Ureter (tissue), 1 donor: ENCODE measurements around the gene ANKRD55. TPM values are rescaled to one million over a fixed set of nuclear protein-coding genes. Genes with fewer than 3 reads are reported as not detected.
"Not testable (repeated sequence)": the region's sequence is repeated elsewhere in the genome, so short reads cannot be mapped to it uniquely, and the experiment has no call there.

Experiments
- DNase-seq: peaks from one replicate; pipeline ENCODE4 v3.0.0-alpha.2; 2020; ENCODE audit warnings: low spot score
- total RNA-seq: library from RNA; stranded (reverse); gene quantifications from one replicate; pipeline ENCODE4 v1.2.4, GENCODE V29; 2023
- donor health status: DM: yes; HTN: yes; CAD: no.

The ANKRD55 gene
- 0.34 TPM for total RNA-seq

DNA sequence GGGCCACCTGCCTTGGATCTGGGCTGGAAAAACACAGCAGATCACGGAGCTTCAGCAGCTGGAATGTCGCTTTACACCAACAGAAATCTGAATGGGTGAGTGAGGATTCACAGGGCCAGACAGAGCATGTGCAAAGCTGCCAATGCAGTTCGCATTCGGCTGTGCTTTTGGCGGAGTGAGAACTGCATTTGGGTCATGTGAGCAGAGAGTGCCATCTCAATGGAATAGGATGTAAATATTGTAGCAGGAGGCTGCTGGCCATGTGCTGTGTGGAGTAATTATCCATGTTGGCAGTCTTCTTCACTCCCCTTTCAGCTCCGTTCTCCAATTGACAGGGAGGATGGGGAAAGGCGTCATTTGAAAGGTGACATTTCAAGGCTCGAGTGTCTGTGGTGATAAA, at the start of gene ANKRD55:
TSS of gene ANKRD55 (minus strand) at position 101 of the 400 bp plus-strand sequence. CDS start 417 bp downstream, outside the sequence.
- DNase-seq = no peak

DNA sequence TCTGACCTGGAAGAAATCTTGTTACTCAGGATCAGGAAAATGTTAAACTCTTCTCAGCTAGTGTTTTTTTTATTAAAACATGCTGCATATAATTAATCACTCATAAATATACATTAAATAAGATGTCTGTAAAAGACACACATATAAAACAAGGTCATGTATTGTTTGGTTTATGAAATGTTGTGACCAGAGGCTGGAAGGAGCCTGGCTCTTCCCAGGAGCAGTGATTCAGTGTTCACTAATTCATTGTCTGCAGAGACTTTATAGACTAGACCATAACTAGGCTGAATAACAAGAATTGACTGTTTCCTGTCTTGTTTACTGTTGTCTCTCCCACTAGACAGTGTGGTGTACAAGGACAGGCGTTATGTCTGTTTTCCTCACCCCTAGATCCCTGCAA, 49.1 kb upstream of the ANKRD55 start:
- no peak for DNase-seq

DNA sequence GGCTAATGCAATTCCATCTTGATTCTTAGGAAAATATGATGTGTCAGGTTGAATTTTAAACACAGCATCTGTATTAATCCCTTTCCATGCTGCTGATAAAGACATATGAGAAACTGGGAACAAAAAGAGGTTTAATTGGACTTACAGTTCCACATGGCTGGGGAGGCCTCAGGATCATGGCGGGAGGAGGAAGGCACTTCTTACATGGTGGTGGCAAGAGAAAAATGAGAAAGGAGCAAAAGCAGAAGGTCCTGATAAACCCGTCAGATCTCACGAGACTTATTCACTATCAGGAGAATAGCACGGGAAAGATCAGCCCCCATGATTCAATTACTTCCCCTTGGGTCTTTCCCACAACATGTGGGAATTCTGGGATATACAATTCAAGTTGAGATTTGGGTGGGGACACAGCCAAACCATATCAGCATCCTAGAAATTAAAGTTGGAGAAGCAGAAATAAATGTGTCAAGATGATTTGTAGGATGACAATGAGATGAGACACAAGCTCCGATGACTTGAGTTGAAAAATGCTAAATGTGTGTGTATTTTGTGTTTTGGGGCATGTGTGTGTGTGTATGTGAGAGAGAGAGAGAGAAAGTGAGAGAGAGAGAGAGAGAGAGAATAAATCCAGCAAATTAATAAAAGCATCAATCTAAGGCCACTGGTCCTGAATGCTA, 48.5 kb upstream of the ANKRD55 start:
- DNase-seq = no peak

DNA sequence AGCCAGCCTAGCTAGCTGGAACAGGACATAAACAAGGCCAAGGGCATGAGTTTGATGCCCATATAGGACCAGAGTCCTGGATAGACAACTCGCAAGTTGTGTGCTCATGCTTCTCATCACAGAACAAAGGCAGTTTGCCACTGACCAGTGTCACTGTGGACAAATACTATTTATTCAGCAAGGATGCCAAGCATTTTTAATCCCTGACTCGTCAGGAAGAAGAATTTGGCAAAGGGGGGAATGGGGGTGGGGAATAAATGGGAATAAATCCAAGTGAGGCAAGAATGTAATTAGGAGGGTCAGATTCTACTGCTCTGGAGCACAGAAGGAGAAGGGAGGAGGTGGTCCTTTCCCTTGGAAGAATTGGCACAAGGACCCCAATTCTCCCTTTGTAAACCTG, 46.8 kb upstream of the ANKRD55 start:
- no peak for DNase-seq

DNA sequence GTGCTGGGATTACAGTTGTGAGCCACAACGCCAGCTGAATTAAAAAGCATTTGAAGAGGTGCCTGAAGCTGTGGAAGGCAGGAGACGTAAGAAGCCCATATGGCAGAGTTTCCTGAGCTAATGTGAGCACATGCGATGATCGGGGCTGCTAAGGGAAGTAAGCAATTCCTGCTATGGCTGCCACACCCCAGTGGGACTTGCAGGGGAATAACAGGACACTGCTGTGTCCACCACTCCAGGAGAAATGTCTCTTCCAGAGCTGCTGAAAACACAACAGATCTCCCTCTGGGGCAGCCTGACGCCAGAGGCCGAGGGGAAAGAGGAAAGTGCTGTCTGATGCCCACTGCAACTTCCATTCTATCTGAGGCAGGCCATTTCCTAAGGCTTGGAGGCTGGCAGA, 46.2 kb upstream of the ANKRD55 start:
- DNase-seq = no peak

DNA sequence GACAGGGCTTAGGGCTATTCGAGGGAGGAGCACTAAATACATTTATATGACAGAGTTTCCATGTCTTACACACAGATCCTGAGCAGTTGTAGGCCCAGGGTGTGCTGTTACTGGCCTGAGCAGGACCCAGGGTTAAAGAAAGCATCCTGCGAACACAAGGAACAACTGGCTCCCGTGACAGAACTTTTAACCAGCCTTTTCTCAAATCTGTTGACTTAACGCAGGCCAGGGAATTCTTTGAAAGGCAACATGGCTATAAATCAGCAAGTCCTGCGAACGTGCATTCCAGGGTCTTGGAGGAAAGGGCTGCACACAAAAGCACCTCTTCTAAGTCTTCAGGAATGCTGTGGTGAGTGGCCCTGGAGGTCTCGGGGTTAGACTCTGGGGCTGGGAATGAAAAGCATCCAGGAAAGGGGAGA, 45.2 kb upstream of the ANKRD55 start:
- DNase-seq = no peak

DNA sequence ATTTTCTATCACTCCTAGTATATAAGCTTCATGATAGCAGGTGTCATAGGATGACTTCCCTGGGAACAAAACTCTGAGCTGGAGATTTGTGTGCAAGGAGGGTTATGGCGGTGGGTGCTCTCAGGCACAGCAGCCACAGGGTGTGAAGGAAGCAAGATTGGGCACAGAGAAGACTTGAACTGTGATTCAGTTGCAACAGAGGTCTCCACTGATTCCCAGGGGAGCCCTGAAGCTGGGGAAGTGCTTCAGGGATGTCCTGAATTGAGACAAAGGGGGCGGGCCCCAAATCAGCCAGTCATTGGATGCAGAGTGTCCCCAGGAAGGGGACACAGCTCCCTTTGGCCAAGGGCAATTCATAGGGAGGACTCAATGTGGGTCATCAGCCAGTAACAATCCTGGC, 44.4 kb upstream of the ANKRD55 start:
- no peak for DNase-seq

DNA sequence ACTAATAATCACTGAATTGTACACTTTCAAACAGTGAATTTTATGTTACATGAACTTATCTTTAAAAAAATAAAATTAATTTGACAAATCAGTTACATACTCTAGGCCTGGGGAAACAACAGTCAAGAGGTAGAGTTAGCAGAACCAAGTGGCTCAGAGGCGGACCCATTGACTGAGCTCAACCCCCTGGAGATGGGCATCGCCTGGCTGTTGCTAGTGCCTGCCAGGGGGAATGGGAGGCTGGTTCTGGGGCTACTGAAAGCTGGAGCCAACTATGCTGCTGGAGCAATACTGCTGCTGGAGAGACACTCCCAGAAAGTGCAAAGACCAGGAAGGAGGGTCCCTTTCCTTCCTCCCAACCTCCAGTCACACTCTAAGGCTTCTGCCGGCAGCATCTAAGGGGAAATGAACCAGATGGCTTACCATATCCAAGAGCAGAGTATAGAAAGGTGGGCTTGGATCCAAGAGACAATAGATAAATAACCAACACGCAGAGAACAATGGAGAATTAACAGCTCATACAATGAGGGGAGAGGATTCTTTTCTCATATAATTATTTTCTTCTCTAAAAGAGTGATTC, 40.3 kb upstream of the ANKRD55 start:
- DNase-seq = no peak

DNA sequence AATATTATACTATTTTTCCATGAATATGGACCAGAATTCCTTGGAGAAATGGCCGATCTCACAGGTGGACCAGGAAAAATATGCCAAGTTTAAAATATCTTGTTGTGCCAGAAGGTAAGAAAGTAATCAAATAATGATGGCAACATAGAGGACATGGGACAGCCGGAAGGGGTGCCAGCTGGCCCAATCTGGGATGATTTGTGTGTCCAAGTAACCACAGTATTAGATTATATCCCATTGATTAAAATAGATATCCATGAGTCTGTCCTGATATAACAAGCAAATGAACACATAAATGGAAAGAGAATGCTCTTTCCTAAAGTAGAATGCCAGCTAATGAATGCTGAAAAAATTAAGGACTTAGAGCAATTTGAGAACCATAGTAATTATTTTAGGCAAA, 39.6 kb upstream of the ANKRD55 start:
- no peak for DNase-seq

DNA sequence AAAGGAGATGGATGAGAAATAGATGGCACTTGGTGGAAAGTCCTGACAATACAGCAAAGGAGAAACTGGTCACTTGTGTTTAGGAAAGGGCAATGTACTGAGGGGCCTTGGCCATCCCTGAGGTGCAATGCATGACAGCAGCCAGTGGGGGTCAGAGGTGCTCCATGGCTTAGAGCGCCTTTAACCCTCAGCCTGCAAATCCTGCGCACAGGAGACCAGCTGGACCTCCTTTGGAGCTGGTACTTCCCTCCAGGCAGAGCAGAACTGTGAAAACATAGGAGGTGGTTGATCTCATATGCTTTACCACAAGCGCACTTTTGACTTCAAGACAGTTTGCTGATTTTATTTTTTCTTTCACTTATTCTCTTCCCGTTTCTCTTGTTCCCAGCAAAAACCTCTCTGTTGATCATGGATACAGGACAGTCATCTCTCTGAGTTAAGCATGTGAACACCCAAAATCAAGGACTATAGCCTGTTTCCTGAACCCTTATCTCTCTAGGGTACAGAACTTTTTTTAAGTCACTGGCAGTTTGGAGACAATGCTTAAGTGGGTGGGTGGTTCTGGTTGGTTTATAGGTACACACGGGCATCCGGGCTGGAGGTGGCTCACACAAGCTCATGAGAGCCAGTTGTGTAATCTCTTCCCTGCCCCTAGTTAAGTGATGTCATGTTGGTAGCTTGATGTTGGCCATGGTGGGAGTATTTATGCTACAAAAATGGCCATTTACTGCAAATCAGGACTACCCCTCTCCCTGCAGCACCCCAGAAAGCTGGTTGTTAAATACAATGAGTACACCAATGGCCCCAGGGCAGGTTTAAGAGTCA, 37.6 kb upstream of the ANKRD55 start:
- DNase-seq = peak; percentile 82

DNA sequence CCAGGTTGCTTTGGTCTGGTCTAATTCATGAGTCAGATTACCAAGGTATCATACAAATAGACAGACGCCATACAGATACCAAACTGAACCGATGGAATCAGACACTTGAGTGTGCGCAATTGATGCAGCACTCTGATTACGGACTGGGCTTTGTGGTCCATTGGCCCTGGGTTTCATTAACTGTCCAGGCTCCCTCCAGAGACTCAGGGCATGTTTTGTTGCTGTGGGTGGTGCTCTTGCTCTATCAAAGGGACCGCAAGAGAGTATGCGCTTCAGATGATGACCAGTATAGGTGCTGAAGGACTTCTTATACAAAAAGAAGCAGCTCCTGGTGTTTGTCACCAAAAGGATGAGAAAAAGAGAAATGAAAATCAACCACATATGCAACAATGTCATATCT, 36.9 kb upstream of the ANKRD55 start:
- DNase-seq = no peak

DNA sequence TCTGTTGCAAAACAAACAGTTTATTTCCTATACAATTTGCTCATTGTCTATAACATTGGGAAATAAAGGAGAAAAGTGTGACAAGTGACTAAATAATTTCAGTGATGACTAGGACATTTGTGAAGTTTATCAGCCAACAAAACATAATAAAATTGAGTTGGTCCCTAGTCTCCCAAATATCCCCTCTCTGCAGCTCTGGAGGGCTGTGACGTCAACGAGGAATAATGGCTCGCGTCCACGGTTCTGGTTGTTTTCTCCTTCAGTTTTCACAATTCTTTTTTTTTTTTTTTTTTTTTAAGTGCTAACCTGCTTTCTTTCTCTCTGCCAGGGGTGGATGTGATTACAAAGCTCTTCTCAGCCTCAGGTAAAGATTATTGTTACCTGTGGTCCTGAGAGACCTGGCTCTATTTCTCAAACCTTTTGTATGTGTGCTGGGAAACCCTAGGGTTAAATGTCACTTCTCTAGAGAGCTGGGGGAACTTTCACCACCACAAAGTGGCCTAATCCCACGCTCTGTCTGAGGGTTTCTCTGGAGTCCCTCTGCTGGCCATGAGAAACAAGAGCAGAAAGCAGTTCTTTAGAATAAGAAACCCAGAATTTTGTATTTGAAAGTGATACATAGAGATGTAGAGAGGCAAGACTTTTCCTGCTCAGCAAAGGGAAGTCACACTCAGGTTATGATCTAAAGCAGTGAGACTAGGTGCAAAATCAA, 36.2 kb upstream of the ANKRD55 start:
- no peak for DNase-seq

DNA sequence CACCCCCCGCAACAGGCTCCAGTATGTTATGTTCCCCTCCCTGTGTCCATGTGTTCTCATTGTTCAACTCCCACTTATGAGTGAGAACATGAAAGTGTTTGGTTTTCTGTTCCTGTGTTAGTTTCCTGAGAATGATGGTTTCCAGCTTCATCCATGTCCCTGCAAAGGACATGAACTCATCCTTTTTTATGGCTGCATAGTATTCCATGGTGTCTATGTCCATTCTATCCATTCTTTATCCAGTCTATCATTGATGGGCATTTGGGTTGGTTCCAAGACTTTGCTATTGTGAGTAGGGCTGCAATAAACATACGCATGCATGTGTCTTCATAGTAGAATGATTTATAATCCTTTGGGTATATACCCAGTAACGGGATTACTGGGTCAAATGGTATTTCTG, 35.6 kb upstream of the ANKRD55 start:
- not testable (repeated sequence) for DNase-seq

DNA sequence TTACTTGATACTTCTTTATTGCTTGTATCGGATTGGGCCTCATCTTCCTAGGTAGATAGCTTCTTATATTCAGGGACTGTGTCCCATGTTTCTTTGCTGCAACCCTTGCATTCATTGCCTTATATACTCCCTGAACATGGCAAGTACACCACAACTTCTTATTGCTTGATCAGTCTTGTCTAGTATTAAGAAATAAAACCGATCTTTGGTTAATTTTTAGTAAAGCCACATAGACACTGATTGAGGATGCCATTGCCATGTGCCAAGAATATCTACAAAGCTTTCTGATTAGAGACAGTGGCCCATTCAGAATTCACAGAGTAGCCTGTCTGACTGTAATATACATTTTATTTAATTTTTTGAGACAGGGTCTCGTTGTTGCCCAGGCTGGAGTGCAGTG, 34.7 kb upstream of the ANKRD55 start:
- no peak for DNase-seq

DNA sequence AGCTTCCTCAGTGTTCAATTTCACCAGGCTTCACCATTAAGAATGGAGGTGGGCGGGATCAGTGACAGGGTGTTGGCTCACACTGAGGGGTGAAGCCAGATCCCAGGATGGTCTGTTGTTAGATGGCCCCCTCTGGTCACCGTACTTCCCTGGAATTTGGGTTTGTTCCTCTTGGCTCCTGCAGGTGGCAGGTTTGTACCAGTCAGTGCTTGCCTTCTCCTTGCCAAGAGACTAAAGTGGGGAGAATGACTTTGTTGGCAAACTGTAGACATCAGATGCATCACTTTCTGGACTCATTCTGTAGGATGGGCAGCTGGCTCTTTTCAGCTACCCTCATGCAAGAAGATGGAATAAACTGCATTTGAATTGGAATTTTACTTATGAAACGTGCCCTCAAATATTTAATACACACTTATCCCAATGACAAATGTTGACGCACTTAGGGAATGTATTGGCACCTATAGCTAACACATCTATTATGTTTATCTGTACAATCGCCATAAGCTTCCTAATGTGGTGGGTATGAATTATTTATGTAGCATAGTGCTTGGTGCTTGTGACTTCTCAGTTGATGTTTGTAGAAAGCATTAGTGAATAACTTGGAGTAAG, 31.4 kb upstream of the ANKRD55 start:
- DNase-seq = no peak

DNA sequence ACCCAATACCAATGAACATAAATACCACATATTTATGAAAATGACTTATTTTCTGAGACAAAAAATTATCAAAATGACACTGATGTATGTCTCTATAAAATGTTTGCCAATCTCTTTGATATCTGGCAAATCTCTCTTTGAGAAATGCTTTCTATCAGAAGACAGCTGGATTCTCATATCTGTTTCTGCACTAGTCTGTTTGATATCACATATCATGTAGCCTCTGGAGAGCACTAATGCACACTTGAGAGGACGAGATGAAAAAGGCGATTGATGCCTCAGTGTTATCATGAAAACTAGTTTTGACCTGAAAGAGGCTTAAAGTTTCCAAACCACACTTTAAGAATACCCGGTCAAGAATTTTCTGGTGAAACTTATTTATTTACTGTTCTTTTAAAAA, 29.1 kb upstream of the ANKRD55 start:
- no peak for DNase-seq

DNA sequence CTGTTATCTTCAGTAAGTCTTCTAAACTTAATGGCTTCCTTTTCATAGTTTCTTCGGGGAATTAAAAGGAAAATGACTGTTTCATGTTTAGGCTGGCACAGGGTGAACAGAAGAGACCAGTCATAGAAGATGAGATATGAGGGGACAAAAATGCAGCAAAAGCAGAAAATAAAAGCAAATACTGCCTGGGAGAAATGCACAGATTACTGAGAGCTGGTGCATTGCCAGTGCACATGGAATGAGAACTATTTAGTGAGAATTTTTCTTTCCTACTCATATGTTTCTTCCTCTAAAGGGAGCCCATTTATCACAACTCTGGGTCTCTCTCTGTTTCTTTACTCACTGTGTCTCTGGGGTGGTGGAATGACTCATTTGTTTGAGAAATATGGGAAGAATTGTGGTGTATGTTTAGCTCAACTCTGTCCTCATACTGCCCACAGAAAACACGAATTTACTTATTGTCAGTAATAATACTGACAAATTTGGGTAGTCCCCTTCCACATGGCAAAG, 25.9 kb upstream of the ANKRD55 start:
- no peak for DNase-seq

DNA sequence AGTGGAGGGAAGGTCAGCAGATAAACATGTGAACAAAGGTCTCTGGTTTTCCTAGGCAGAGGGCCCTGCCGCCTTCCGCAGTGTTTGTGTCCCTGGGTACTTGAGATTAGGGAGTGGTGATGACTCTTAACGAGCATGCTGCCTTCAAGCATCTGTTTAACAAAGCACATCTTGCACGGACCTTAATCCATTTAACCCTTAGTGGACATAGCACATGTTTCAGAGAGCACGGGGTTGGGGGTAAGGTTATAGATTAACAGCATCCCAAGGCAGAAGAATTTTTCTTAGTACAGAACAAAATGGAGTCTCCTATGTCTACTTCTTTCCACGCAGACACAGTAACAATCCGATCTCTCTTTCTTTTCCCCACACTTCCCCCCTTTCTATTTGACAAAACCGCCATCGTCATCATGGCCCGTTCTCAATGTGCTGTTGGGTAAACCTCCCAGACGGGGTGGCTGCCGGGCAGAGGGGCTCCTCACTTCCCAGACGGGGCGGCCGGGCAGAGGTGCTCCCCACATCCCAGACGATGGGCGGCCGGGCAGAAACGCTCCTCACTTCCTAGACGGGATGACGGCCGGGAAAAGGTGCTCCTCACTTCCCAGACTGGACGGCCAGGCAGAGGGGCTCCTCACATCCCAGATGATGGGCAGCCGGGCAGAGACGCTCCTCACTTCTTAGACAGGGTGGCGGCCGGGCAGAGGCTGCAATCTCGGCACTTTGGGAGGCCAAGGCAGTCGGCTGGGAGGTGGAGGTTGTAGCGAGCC, 24.8 kb upstream of the ANKRD55 start:
- not testable (repeated sequence) for DNase-seq

DNA sequence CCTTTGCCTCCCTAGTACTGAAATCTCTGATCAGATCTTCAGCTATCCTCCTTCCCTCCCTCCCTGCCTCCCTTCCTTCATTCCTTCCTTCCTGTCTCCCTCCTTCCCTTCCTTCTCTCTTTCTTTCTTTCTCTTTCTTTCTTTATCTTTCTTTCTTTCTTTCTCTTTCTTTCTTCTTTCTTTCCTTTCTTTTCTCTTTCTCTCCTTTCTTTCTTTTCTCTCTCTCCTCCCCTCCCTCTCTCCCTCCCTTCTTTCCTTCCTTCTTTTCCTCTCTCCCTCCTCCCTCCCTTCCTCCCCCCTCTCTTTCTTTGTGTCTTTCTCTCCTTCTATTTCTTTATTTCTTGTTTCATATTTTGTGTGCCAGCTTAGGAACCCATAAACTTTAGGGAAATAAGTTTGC, 23.9 kb upstream of the ANKRD55 start:
- no peak for DNase-seq

DNA sequence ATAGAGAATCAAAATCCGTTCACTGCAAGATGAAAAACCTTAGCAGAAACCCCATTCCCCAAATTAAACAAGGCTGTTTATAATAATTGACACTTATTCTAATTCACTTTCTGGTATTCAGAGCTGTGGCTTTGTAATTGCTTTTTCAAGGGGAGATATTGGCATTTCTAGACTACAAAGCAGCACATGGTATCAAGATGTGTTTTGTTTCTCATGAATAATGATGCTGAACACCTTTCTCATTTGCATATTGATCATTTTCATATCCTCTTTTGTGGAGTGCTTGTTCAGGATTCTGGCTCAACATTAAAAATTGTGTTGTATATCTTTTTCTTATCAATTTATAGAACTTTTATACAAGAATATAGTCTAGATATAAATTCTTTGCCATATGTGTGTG, 22.4 kb upstream of the ANKRD55 start:
- DNase-seq = no peak

DNA sequence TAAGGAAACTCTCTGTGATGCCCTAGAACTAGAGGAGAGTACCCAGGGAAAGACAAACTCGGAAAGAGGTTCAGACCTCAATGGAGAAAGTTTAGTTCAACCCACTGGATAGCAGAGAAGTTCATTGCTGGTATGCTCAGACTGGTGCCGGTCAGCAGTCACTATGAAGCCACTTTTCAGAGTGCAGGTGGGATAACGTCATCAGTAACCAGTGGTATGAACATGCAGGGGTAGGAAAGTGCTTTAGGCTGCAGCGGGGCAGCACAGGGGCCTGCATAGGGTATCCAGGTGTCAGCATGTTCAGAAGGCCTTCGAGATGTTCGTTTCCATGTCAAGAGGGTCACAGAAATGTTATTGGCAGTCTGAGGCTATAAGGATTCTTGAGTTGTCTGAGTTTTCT, 20.8 kb upstream of the ANKRD55 start:
- DNase-seq = no peak
